Measurements from ENCODE around the gene LGI4. TPM values are rescaled to one million over a fixed set of nuclear protein-coding genes. Genes with fewer than 3 reads are reported as not detected.
A peak's percentile ranks its signal among the peaks of the same experiment; 100 is the strongest.

The LGI4 gene

GRCh38 chr19:35076657-35077056, 58.2 kb downstream of the LGI4 start:
- H3K4ac ChIP-seq (ENCODE audit: low read length), result no peak overlapping the region
- H3K23ac ChIP-seq (ENCODE audit: low read depth, low read length, poor library complexity), result no peak overlapping the region
- no peak overlapping the region for H4K8ac ChIP-seq (ENCODE audit: low read depth, low read length)
- no peak overlapping the region for H2BK120ac ChIP-seq (ENCODE audit: low read depth, low read length)
- no peaks in the 10 kb centered on the region for H3K36me3 ChIP-seq (replicated peaks in 1 of 2; ENCODE audit: control insufficient read depth in 2 of 2, insufficient read depth in 2 of 2, low read length in 2 of 2)
- no peak overlapping the region for H2AFZ ChIP-seq (ENCODE audit: low read length)
- H3K27ac ChIP-seq (replicated peaks; ENCODE audit: low read length), result no peak overlapping the region
- H3K4me1 ChIP-seq (ENCODE audit: control insufficient read depth in 2 of 2, insufficient read depth in 1 of 2, low read depth in 1 of 2, low read length in 2 of 2), result no peaks in the 10 kb centered on the region
- H3K9ac ChIP-seq (ENCODE audit: low read depth, low read length, poor library complexity), result no peak overlapping the region
- peak overlapping the region; percentile 59 for H3K18ac ChIP-seq (ENCODE audit: low read length)
- peak overlapping the region; percentile 19 for H2AK5ac ChIP-seq (ENCODE audit: low read depth, low read length)
- H2BK12ac ChIP-seq (ENCODE audit: low read length), result no peak overlapping the region
- H3K4me2 ChIP-seq (ENCODE audit: insufficient read depth, low read length, poor library complexity, severe bottlenecking), result no peak overlapping the region
- peak overlapping the region; percentile 60 for H2BK5ac ChIP-seq (ENCODE audit: low read length)
- DNase-seq (ENCODE audit: low spot score), result no peak
- H3K9me3 ChIP-seq (replicated peaks in 1 of 2; ENCODE audit: control insufficient read depth in 2 of 2, insufficient read depth in 1 of 2, low read depth in 1 of 2, low read length in 2 of 2), result no peaks in the 10 kb centered on the region
- H2BK15ac ChIP-seq (ENCODE audit: low read length), result no peak overlapping the region
- no peak overlapping the region for H3K4me3 ChIP-seq (ENCODE audit: low read length in 2 of 2)
- peaks cover 0 to 3% (median 0%) of the 10 kb centered on the region in 3 experiments for H3K27me3 ChIP-seq (ENCODE audit: control insufficient read depth in 3 of 3, insufficient read depth in 3 of 3, low read depth in 1 of 3, low read length in 3 of 3)
- H3K14ac ChIP-seq (ENCODE audit: low read length), result peak overlapping the region; percentile 84
- no peaks in the 10 kb centered on the region for H3K79me1 ChIP-seq (ENCODE audit: low read depth, low read length)
- WGBS, 2 donors (ENCODE audit: extremely low coverage in 2 of 2, insufficient read length in 2 of 2, insufficient replicate concordance in 1 of 2), result no CpG with 5 or more reads among the region's 8 CpGs
- H4K91ac ChIP-seq (ENCODE audit: low read depth, low read length, poor library complexity), result no peak overlapping the region

- Histone ChIP-seq H3K9me3 (replicated peaks in 1 of 2; ENCODE audit: control insufficient read depth in 2 of 2, insufficient read depth in 1 of 2, low read depth in 1 of 2, low read length in 2 of 2) (no peaks in the 10 kb centered on the region), H3K4me3 (ENCODE audit: low read length in 2 of 2) (no peak overlapping the region), H3K9ac (ENCODE audit: low read depth, low read length, poor library complexity) (no peak overlapping the region), H3K4me2 (ENCODE audit: insufficient read depth, low read length, poor library complexity, severe bottlenecking) (no peak overlapping the region), H3K18ac (ENCODE audit: low read length) (no peak overlapping the region), H4K8ac (ENCODE audit: low read depth, low read length) (no peak overlapping the region), H3K27me3 (ENCODE audit: control insufficient read depth in 3 of 3, insufficient read depth in 3 of 3, low read depth in 1 of 3, low read length in 3 of 3) (peaks cover 0 to 3% (median 0%) of the 10 kb centered on the region in 3 experiments), H3K4me1 (ENCODE audit: control insufficient read depth in 2 of 2, insufficient read depth in 1 of 2, low read depth in 1 of 2, low read length in 2 of 2) (no peaks in the 10 kb centered on the region), H3K36me3 (replicated peaks in 1 of 2; ENCODE audit: control insufficient read depth in 2 of 2, insufficient read depth in 2 of 2, low read length in 2 of 2) (no peaks in the 10 kb centered on the region), H4K91ac (ENCODE audit: low read depth, low read length, poor library complexity) (no peak overlapping the region), H2BK120ac (ENCODE audit: low read depth, low read length) (no peak overlapping the region), H3K23ac (ENCODE audit: low read depth, low read length, poor library complexity) (no peak overlapping the region), H2AFZ (ENCODE audit: low read length) (no peak overlapping the region), H3K4ac (ENCODE audit: low read length) (no peak overlapping the region), H2BK5ac (ENCODE audit: low read length) (no peak overlapping the region), H3K79me1 (ENCODE audit: low read depth, low read length) (no peaks in the 10 kb centered on the region), H3K27ac (replicated peaks; ENCODE audit: low read length) (no peak overlapping the region), H2AK5ac (ENCODE audit: low read depth, low read length) (peak overlapping the region; percentile 95), H2BK12ac (ENCODE audit: low read length) (no peak overlapping the region), H2BK15ac (ENCODE audit: low read length) (no peak overlapping the region), H3K14ac (ENCODE audit: low read length) (no peak overlapping the region)
- DNase-seq (ENCODE audit: low spot score), result no peak
- WGBS, 2 donors (ENCODE audit: extremely low coverage in 2 of 2, insufficient read length in 2 of 2, insufficient replicate concordance in 1 of 2), result no CpG with 5 or more reads among the region's 6 CpGs
These were observed 58.9 kb downstream of the LGI4 start for GRCh38 chr19:35076026-35076370.

DNA sequence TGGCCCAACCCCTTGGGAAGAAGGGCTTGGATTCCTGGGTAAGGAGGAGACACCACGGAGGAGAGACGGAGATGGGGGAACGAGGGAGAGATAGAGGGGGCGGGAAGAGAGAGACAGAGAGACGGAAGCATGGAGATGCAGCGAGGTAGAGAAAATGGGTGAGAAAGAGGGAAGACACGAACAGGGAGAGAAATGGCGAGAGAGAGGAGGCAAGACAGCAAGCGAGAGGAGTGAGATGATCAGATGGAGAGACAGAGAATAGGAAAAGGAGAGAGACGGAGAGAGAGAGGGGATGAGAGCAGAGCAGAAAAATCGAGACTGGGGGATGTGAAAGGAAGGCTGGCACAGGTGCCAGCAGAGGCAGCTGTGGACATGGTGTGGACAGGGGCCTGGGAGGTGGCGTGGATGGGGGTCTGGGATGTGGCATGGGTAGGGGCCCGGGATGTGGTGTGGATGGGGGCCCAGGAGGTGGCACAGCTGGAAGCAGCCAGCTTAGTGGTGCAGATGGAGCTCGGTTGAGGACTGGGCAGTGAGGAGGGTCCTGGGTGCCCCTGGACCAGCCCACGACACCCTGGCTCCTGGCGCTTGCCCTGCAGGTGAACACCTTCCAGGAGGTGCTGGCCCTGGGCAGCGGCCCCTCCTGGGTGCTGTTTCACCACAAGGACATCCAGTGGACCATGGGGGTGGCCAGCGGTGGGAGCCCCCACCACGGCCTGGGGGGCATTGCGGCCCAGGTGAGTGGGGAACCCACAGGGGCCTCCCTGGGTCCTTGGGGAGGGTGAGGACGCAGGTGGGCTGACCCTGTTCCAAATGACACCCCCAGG, 59.4 kb downstream of the LGI4 start:
- H2BK120ac ChIP-seq (ENCODE audit: low read depth, low read length), result peak overlapping the region; percentile 91
- no peak overlapping the region for H3K14ac ChIP-seq (ENCODE audit: low read length)
- no peak overlapping the region for H3K4me2 ChIP-seq (ENCODE audit: insufficient read depth, low read length, poor library complexity, severe bottlenecking)
- H2BK12ac ChIP-seq (ENCODE audit: low read length), result peak overlapping the region; percentile 31
- peak overlapping the region; percentile 31 for H3K18ac ChIP-seq (ENCODE audit: low read length)
- H3K27ac ChIP-seq (replicated peaks; ENCODE audit: low read length), result no peak overlapping the region
- no peak overlapping the region for H3K4me3 ChIP-seq (ENCODE audit: low read length in 2 of 2)
- no peak overlapping the region for H2AFZ ChIP-seq (ENCODE audit: low read length)
- H3K4me1 ChIP-seq (ENCODE audit: control insufficient read depth in 2 of 2, insufficient read depth in 1 of 2, low read depth in 1 of 2, low read length in 2 of 2), result no peaks in the 10 kb centered on the region
- H3K9ac ChIP-seq (ENCODE audit: low read depth, low read length, poor library complexity), result no peak overlapping the region
- peaks cover 0 to 3% of the 10 kb centered on the region in 2 donors for H3K9me3 ChIP-seq (replicated peaks in 1 of 2; ENCODE audit: control insufficient read depth in 2 of 2, insufficient read depth in 1 of 2, low read depth in 1 of 2, low read length in 2 of 2)
- H3K36me3 ChIP-seq (replicated peaks in 1 of 2; ENCODE audit: control insufficient read depth in 2 of 2, insufficient read depth in 2 of 2, low read length in 2 of 2), result no peaks in the 10 kb centered on the region
- H3K27me3 ChIP-seq (ENCODE audit: control insufficient read depth in 3 of 3, insufficient read depth in 3 of 3, low read depth in 1 of 3, low read length in 3 of 3), result peaks cover 0 to 3% (median 0%) of the 10 kb centered on the region in 3 experiments
- peak overlapping the region; percentile 95 for H2AK5ac ChIP-seq (ENCODE audit: low read depth, low read length)
- H2BK15ac ChIP-seq (ENCODE audit: low read length), result no peak overlapping the region
- no peak overlapping the region for H4K8ac ChIP-seq (ENCODE audit: low read depth, low read length)
- WGBS, 2 donors (ENCODE audit: extremely low coverage in 2 of 2, insufficient read length in 2 of 2, insufficient replicate concordance in 1 of 2), result no CpG with 5 or more reads among the region's 21 CpGs
- H4K91ac ChIP-seq (ENCODE audit: low read depth, low read length, poor library complexity), result no peak overlapping the region
- no peak overlapping the region for H3K23ac ChIP-seq (ENCODE audit: low read depth, low read length, poor library complexity)
- peak overlapping the region; percentile 84 for H3K4ac ChIP-seq (ENCODE audit: low read length)
- no peak overlapping the region for H2BK5ac ChIP-seq (ENCODE audit: low read length)
- no peak for DNase-seq (ENCODE audit: low spot score)
- H3K79me1 ChIP-seq (ENCODE audit: low read depth, low read length), result no peaks in the 10 kb centered on the region

Small RNAs within 50 kb of the gene (small RNA-seq; reads per million reads assigned to genes)
- gene AC020907.2 (ENCODE audit: insufficient read depth), result not detected
